Right lobe of liver (tissue), 6 donors: ENCODE measurements around the gene TEX11. TPM values are rescaled to one million over a fixed set of nuclear protein-coding genes. Genes with fewer than 3 reads are reported as not detected.

Source experiments
- ATAC-seq, 4 donors: fragments of 200-7000 bp; cut with Tn5 transposase; one replicate each; pipeline ENCODE4 v1.9.1; 2020; ENCODE audit warnings: mild to moderate bottlenecking in 4 of 4, moderate library complexity in 4 of 4
- DNase-seq, 3 donors: peaks; one replicate each; pipeline ENCODE4 v3.0.0-alpha.2; 2020
- H3K27ac ChIP-seq, 3 donors: fragments of 200-600 bp; one replicate each; pipeline ENCODE4 v1.8.0; 2022
- H3K27me3 ChIP-seq, 2 donors: fragments of 200-600 bp; one replicate each; pipeline ENCODE4 v1.8.0; 2022
- H3K36me3 ChIP-seq, 4 donors: fragments of 200-600 bp; sonication (generic) in 1 of 4; one replicate each; pipeline versions ENCODE4 v1.5.1 to v1.8.0; 2017 to 2022; ENCODE audit warnings: control low read depth in 1 of 4
- H3K4me1 ChIP-seq, 4 donors: fragments of 200-600 bp; sonication (generic) in 1 of 4; one replicate each; pipeline versions ENCODE4 v1.5.1 to v1.8.0; 2017 to 2022; ENCODE audit warnings: control low read depth in 1 of 4
- H3K4me3 ChIP-seq, 3 donors: fragments of 200-600 bp; one replicate each; pipeline ENCODE4 v1.8.0; 2022
- H3K9me3 ChIP-seq, 4 donors: fragments of 200-600 bp; sonication (generic) in 1 of 4; one replicate each; pipeline versions ENCODE4 v1.5.1 to v1.8.0; 2017 to 2022; ENCODE audit warnings: control low read depth in 1 of 4
- CTCF ChIP-seq, 4 donors: fragments of 200-600 bp in 3 of 4; fragments of 450-650 bp in 1 of 4; IDR thresholded peaks; one replicate each; pipeline versions ENCODE4 v1.5.1 to v1.8.0; 2016 to 2022; ENCODE audit warnings: antibody characterized with exemption in 4 of 4, mild to moderate bottlenecking in 2 of 4
- POLR2A ChIP-seq: fragments of 450-650 bp; IDR thresholded peaks from one replicate; pipeline ENCODE4 v1.6.1; 2017; ENCODE audit warnings: antibody characterized with exemption, mild to moderate bottlenecking
- WGBS: methylation state at CpG from one replicate; pipeline ENCODE4 v1.1.6; 2018; ENCODE audit warnings: low coverage, low lambda C conversion rate; ENCODE audit not compliant: insufficient coverage; ENCODE audit errors: missing lambda C conversion rate; 5-methylcytosine and 5-hydroxymethylcytosine counted together
- intact Hi-C, 2 donors: fragments of 100-400 bp; cut with DNase I; formaldehyde crosslinking; loops; one replicate each; pipeline versions ENCODE4 v1.11.2 to v1.14.1; 2022
- total RNA-seq, 6 experiments: library from RNA; depleted of rRNA in 2 of 6; stranded (reverse); fragments of >200 nt in 2 of 6; fragmentation: NEBNext Ultra II Directional in 3 of 6; extraction: Animal tissue kit (Norgen Biotek cat#: 25700) in 3 of 6; gene quantifications; one replicate each; pipeline versions ENCODE4 v1.1.0 to v1.2.4, GENCODE V29; 2016 to 2023
- donor health status: DM: no; HTN: yes; CAD: no.
- donor health status: DM: no; HTN: no; CAD: no.
- donor health status: DM: no; HTN: no; CAD: no.
- donor health status: DM: no; HTN: yes; CAD: no.
- donor health status: DM: no; HTN: yes; CAD: no.

The TEX11 gene
- total RNA-seq, 6 experiments from 2014 or later: 0.09 TPM; not detected in 5

- H3K4me1 ChIP-seq: no peaks in the 10 kb centered on the region
- H3K27ac ChIP-seq: no peak overlapping the region
- no peaks in the 10 kb centered on the region for H3K27me3 ChIP-seq
- no peak for DNase-seq
- H3K4me3 ChIP-seq: no peak overlapping the region
- TF ChIP-seq POLR2A (no peak), CTCF (IDR thresholded peaks at IDR 0.05) (no peak)
- ATAC-seq: peak; percentile 50 to 80 (median 73)
- intact Hi-C loops: no loop called here
- H3K9me3 ChIP-seq: no peaks in the 10 kb centered on the region
- no peaks in the 10 kb centered on the region for H3K36me3 ChIP-seq
- 22% methylated on average over 5 of the region's 5 CpGs for WGBS
Measured at GRCh38 chrX:70554948-70555347, 353.6 kb downstream of the TEX11 start.

- Histone ChIP-seq H3K36me3 (no peaks in the 10 kb centered on the region), H3K4me1 (no peaks in the 10 kb centered on the region), H3K27me3 (no peaks in the 10 kb centered on the region), H3K9me3 (no peaks in the 10 kb centered on the region), H3K27ac (no peak overlapping the region), H3K4me3 (no peak overlapping the region)
- ATAC-seq (peak in 2 of 4 donors; percentile 57 to 65), DNase-seq (no peak)
- TF ChIP-seq POLR2A: no peak
- no peak for TF ChIP-seq CTCF (IDR thresholded peaks at IDR 0.05)
- intact Hi-C loops: no loop called here
- 19% methylated on average over 2 of the region's 2 CpGs for whole genome bisulfite sequencing
Measured at GRCh38 chrX:70554523-70554922, 354.0 kb downstream of the TEX11 start.

- TF ChIP-seq POLR2A (no peak), CTCF (IDR thresholded peaks at IDR 0.05) (peak in 2 of 4 donors; percentile 7 to 18)
- 10% methylated on average over 2 of the region's 2 CpGs for WGBS
- DNase-seq (no peak), ATAC-seq (peak in 2 of 4 donors; percentile 59 to 63)
- Histone ChIP-seq H3K9me3 (no peaks in the 10 kb centered on the region), H3K36me3 (no peaks in the 10 kb centered on the region), H3K4me1 (no peaks in the 10 kb centered on the region), H3K27me3 (no peaks in the 10 kb centered on the region), H3K27ac (no peak overlapping the region), H3K4me3 (no peak overlapping the region)
- intact Hi-C loops: no loop called here
Measured at GRCh38 chrX:70554081-70554480, 354.4 kb downstream of the TEX11 start.

- DNase-seq (no peak), ATAC-seq (no peak)
- Histone ChIP-seq H3K36me3 (no peaks in the 10 kb centered on the region), H3K9me3 (no peaks in the 10 kb centered on the region), H3K4me3 (no peak overlapping the region), H3K27ac (no peak overlapping the region), H3K4me1 (no peaks in the 10 kb centered on the region), H3K27me3 (no peaks in the 10 kb centered on the region)
- intact Hi-C loops: no loop called here
- no peak for TF ChIP-seq CTCF (IDR thresholded peaks at IDR 0.05)
- no peak for TF ChIP-seq POLR2A
- 48% methylated on average over 1 of the region's 1 CpG for WGBS
Measured at GRCh38 chrX:70553516-70553915, 355.0 kb downstream of the TEX11 start.
